Neural crest cell (in vitro differentiated cells): ENCODE measurements around the gene SLC4A1AP. TPM values are rescaled to one million over a fixed set of nuclear protein-coding genes. Genes with fewer than 3 reads are reported as not detected.

Experiments
- DNase-seq: peaks from one replicate; pipeline ENCODE4 v3.0.0; 2021; ENCODE audit warnings: low read depth, mixed read lengths, low spot score
- H3K27ac Mint-ChIP-seq: one replicate; pipeline ENCODE4 v1.8.0; 2021; ENCODE audit warnings: mild to moderate bottlenecking, mixed read lengths; ENCODE audit not compliant: unreplicated experiment
- H3K27me3 Mint-ChIP-seq: 2 replicates; pipeline ENCODE4 v1.8.0; 2021; ENCODE audit warnings: low read depth, mild to moderate bottlenecking, mixed read lengths
- H3K36me3 Mint-ChIP-seq: 2 replicates; pipeline ENCODE4 v1.8.0; 2021; ENCODE audit warnings: low read depth, mild to moderate bottlenecking, mixed read lengths
- H3K4me1 Mint-ChIP-seq: 2 replicates; pipeline ENCODE4 v1.8.0; 2021; ENCODE audit warnings: mixed read lengths
- H3K4me3 Mint-ChIP-seq: one replicate; pipeline ENCODE4 v1.8.0; 2021; ENCODE audit warnings: mild to moderate bottlenecking, mixed read lengths
- H3K9me3 Mint-ChIP-seq: 2 replicates; pipeline ENCODE4 v1.8.0; 2021; ENCODE audit warnings: mixed read lengths
- CTCF ChIP-seq: fragments of 200-600 bp; sonication (generic); conservative IDR thresholded peaks from 2 replicates; pipeline ENCODE4 v1.5.0; 2021; ENCODE audit warnings: antibody characterized with exemption, mild to moderate bottlenecking
- total RNA-seq: library from RNA; stranded (reverse); gene quantifications from 2 replicates; pipeline ENCODE4 v1.2.1, GENCODE V29; 2021

SLC4A1AP gene
- total RNA-seq, 1 donor from 2014 or later = 19.1 TPM

- H3K4me3 Mint-ChIP-seq = no peak overlapping the region
- no peak for TF ChIP-seq CTCF
- DNase-seq = no peak
- H3K36me3 Mint-ChIP-seq = no peaks in the 10 kb centered on the region
- no peaks in the 10 kb centered on the region for H3K27me3 Mint-ChIP-seq
- no peaks in the 10 kb centered on the region for H3K4me1 Mint-ChIP-seq
- H3K27ac Mint-ChIP-seq = no peak overlapping the region
- H3K9me3 Mint-ChIP-seq = no peaks in the 10 kb centered on the region
Observed at GRCh38 chr2:27705851-27706622, 42.3 kb downstream of the SLC4A1AP start.

GRCh38 chr2:27707462-27708256 is 44.0 kb downstream of the SLC4A1AP start:
- DNase-seq = no peak
- TF ChIP-seq CTCF = no peak
- no peaks in the 10 kb centered on the region for H3K4me1 Mint-ChIP-seq
- no peak overlapping the region for H3K27ac Mint-ChIP-seq
- H3K27me3 Mint-ChIP-seq = peaks cover 9% of the 10 kb centered on the region
- H3K9me3 Mint-ChIP-seq = no peaks in the 10 kb centered on the region
- no peaks in the 10 kb centered on the region for H3K36me3 Mint-ChIP-seq
- H3K4me3 Mint-ChIP-seq = no peak overlapping the region

GRCh38 chr2:27708257-27708654 is 44.6 kb downstream of the SLC4A1AP start:
- H3K27me3 Mint-ChIP-seq = peaks cover 12% of the 10 kb centered on the region
- H3K4me3 Mint-ChIP-seq = no peak overlapping the region
- no peak for DNase-seq
- H3K9me3 Mint-ChIP-seq = no peaks in the 10 kb centered on the region
- H3K4me1 Mint-ChIP-seq = no peaks in the 10 kb centered on the region
- no peak overlapping the region for H3K27ac Mint-ChIP-seq
- no peak for TF ChIP-seq CTCF
- no peaks in the 10 kb centered on the region for H3K36me3 Mint-ChIP-seq

- Mint-ChIP-seq H3K36me3 (no peaks in the 10 kb centered on the region), H3K4me1 (no peaks in the 10 kb centered on the region), H3K9me3 (no peaks in the 10 kb centered on the region), H3K27ac (no peak overlapping the region), H3K27me3 (peaks cover 12% of the 10 kb centered on the region), H3K4me3 (no peak overlapping the region)
- no peak for DNase-seq
- TF ChIP-seq CTCF = no peak
Observed at GRCh38 chr2:27708666-27709065, 45.0 kb downstream of the SLC4A1AP start.

GRCh38 chr2:27709326-27709725 is 45.6 kb downstream of the SLC4A1AP start:
- H3K4me1 Mint-ChIP-seq = no peaks in the 10 kb centered on the region
- DNase-seq = no peak
- H3K4me3 Mint-ChIP-seq = no peak overlapping the region
- H3K9me3 Mint-ChIP-seq = no peaks in the 10 kb centered on the region
- no peak for TF ChIP-seq CTCF
- H3K36me3 Mint-ChIP-seq = no peaks in the 10 kb centered on the region
- no peak overlapping the region for H3K27ac Mint-ChIP-seq
- peaks cover 14% of the 10 kb centered on the region for H3K27me3 Mint-ChIP-seq
